Caco-2 (cell line): ENCODE data around the gene GIT2. TPM values are rescaled to one million over a fixed set of nuclear protein-coding genes. Genes with fewer than 3 reads are reported as not detected.

Experiments
- BruUV-seq: library from RNA; stranded (reverse); fragments of 400-500 nt; replicated peaks from 2 replicates; lab custom pipeline; 2021; lab: Mats Ljungman, UMichigan
- CTCF ChIA-PET: fragments of 300-600 bp; sonication (Branson Sonifier 250); formaldehyde crosslinking; loops from one replicate; lab custom pipeline; 2022; ENCODE audit warnings: antibody characterized with exemption; lab: Charles Lee
- POLR2A ChIA-PET: fragments of 300-600 bp; sonication (Branson Sonifier 250); formaldehyde crosslinking; loops from one replicate; lab custom pipeline; 2022; ENCODE audit warnings: antibody characterized with exemption; lab: Charles Lee
- DNase-seq, 2 experiments: peaks; one replicate each; pipeline versions ENCODE4 v3.0.0 to v3.0.0-alpha.2; 2020 to 2022
- H3K27me3 ChIP-seq: replicated peaks from 2 replicates; pipeline ENCODE4 v1.6.0; 2011; ENCODE audit warnings: low read length; ENCODE audit not compliant: control insufficient read depth, insufficient read depth
- H3K36me3 ChIP-seq: 2 replicates; pipeline ENCODE4 v1.5.1; 2011; ENCODE audit warnings: low read length; ENCODE audit not compliant: control insufficient read depth, insufficient read depth
- H3K4me1 ChIP-seq: fragments of 250-450 bp; sonication (Bioruptor Pico); 2 replicates; pipeline ENCODE4 v1.5.1; 2020; ENCODE audit warnings: mild to moderate bottlenecking
- H3K4me3 ChIP-seq: 2 replicates; pipeline ENCODE4 v1.5.1; 2011; ENCODE audit warnings: low read depth, mild to moderate bottlenecking, control low read depth, low read length
- H3K9me3 ChIP-seq: fragments of 250-450 bp; sonication (Bioruptor Pico); 2 replicates; pipeline ENCODE4 v1.5.1; 2020; ENCODE audit warnings: mild to moderate bottlenecking, moderate library complexity
- H3K27ac Mint-ChIP-seq: one replicate; pipeline ENCODE4 v1.8.0; 2022; ENCODE audit warnings: mixed read lengths; ENCODE audit not compliant: unreplicated experiment
- H3K27me3 Mint-ChIP-seq: one replicate; pipeline ENCODE4 v1.8.0; 2022; ENCODE audit warnings: mixed read lengths; ENCODE audit not compliant: insufficient read depth, unreplicated experiment
- H3K36me3 Mint-ChIP-seq: one replicate; pipeline ENCODE4 v1.8.0; 2022; ENCODE audit warnings: mild to moderate bottlenecking, mixed read lengths; ENCODE audit not compliant: insufficient read depth, unreplicated experiment
- H3K4me1 Mint-ChIP-seq: one replicate; pipeline ENCODE4 v1.8.0; 2022; ENCODE audit warnings: low read depth, mixed read lengths; ENCODE audit not compliant: unreplicated experiment
- H3K4me3 Mint-ChIP-seq: one replicate; pipeline ENCODE4 v1.8.0; 2022; ENCODE audit warnings: mild to moderate bottlenecking, moderate library complexity, mixed read lengths; ENCODE audit not compliant: unreplicated experiment
- H3K9me3 Mint-ChIP-seq: one replicate; pipeline ENCODE4 v1.8.0; 2022; ENCODE audit warnings: mixed read lengths; ENCODE audit not compliant: unreplicated experiment
- CTCF ChIP-seq, 2 experiments: fragments of 200-600 bp in 1 of 2; IDR thresholded peaks; 1 replicate in 1 of 2; 2 replicates in 1 of 2; pipeline versions ENCODE4 v1.5.1 to v1.8.0; 2011 to 2022; ENCODE audit warnings: antibody characterized with exemption in 1 of 2, control low read depth in 1 of 2, inconsistent platforms in 1 of 2, low read depth in 1 of 2, low read length in 1 of 2, mild to moderate bottlenecking in 1 of 2, moderate library complexity in 1 of 2; ENCODE audit not compliant: insufficient read depth in 1 of 2, severe bottlenecking in 1 of 2, unreplicated experiment in 1 of 2
- intact Hi-C: fragments of 100-400 bp; cut with micrococcal nuclease; formaldehyde crosslinking; loops from one replicate; pipeline ENCODE4 v1.10.0; 2022; ENCODE audit not compliant: unreplicated experiment
- total RNA-seq: library from RNA; stranded (reverse); gene quantifications from 2 replicates; pipeline ENCODE4 v1.2.3, GENCODE V29; 2022

Gene GIT2
- total RNA-seq, 1 experiment from 2014 or later: 29.3 TPM

DNA sequence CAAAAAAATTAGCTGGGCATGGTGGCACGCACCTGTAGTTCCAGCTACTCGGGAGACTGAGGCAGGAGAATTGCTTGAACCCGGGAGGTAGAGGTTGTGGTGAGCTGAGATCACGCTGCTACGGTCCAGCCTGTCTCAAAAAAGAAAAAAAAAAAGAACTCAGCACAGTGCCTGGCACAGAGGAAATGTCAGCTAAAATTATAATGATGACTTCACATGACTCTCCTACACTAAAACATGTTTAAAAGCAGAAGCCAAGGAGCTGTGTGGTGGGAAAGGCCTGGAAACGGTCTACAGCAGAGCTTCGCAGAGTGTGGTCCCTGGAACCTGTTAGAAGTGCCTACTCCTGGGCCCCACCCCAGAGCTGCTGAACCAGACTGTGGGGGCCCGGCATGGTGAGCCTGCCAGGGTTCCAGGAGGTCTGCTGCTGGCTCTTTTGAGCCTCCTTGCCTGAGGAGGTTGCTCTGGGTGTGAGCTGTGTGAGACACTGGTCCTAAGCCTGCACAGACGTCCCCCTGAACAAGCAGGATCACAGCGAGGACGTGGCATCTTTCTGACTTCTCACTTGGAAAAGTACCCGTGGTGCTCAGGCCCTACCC, 68.0 kb downstream of the GIT2 start:
- POLR2A ChIA-PET: no interaction called here
- no peak for TF ChIP-seq CTCF (IDR thresholded peaks at IDR 0.05; ENCODE audit: insufficient read depth in 1 of 2, low read depth in 1 of 2, low read length in 1 of 2, severe bottlenecking in 1 of 2, unreplicated experiment in 1 of 2)
- no TSS peak for BruUV-seq
- Histone ChIP-seq H3K36me3 (peaks cover 2% of the 10 kb centered on the region; the same call in 1 of the 2 replicates), H3K27me3 (no peaks in the 10 kb centered on the region), H3K4me1 (peaks cover 13% of the 10 kb centered on the region), H3K4me3 (no peak overlapping the region), H3K9me3 (no peaks in the 10 kb centered on the region)
- Mint-ChIP-seq H3K27ac (no peak overlapping the region), H3K9me3 (no peaks in the 10 kb centered on the region), H3K27me3 (no peaks in the 10 kb centered on the region), H3K4me3 (no peak overlapping the region), H3K36me3 (peaks cover 16% of the 10 kb centered on the region), H3K4me1 (peaks cover 11% of the 10 kb centered on the region)
- CTCF ChIA-PET: interaction anchor here (0.7 to 1.2 kb wide), 2 partner anchors 21 to 28 kb away, joined by 3 read pairs; partner anchors contain the start of gene TCHP
- no peak for DNase-seq
- intact Hi-C loops: no loop called here

DNA sequence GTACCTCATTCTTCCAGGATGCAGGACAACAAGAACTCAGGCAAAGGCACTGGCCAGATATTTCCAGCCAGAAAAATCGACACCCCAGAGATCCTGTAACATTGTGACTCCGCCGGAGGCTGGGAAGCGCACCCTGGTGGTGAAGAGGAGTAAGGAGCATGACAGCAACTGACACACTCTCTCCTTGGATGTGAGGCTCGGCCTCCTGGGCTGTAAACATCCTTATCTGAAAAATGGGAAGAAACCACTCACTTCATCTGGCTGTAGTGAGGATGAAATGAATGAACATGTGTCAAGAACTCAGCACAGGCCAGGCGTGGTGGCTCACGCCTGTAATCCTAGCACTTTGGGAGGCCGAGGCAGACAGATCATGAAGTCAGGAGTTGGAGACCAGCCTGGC, 68.5 kb downstream of the GIT2 start:
- peak; percentile 47 to 49 for TF ChIP-seq CTCF (IDR thresholded peaks at IDR 0.05; ENCODE audit: insufficient read depth in 1 of 2, low read depth in 1 of 2, low read length in 1 of 2, severe bottlenecking in 1 of 2, unreplicated experiment in 1 of 2)
- intact Hi-C loops: loop anchor here (1.0 kb wide), 1 partner anchor 74 kb away; no protein-coding TSS in a partner anchor
- peaks cover 16% of the 10 kb centered on the region for H3K36me3 Mint-ChIP-seq
- H3K27ac Mint-ChIP-seq: no peak overlapping the region
- no TSS peak for BruUV-seq
- H3K27me3 Mint-ChIP-seq: no peaks in the 10 kb centered on the region
- no peaks in the 10 kb centered on the region for H3K9me3 ChIP-seq
- CTCF ChIA-PET: interaction anchor here (1.2 kb wide), 1 partner anchor 20 kb away, joined by 3 read pairs; no protein-coding TSS in a partner anchor
- peaks cover 11% of the 10 kb centered on the region for H3K4me1 Mint-ChIP-seq
- H3K4me3 ChIP-seq: no peak overlapping the region
- H3K36me3 ChIP-seq: peaks cover 2% of the 10 kb centered on the region; the same call in 1 of the 2 replicates
- POLR2A ChIA-PET: interaction anchor here (0.5 to 0.7 kb wide), 2 partner anchors 1657 to 1758 kb away, joined by 5 to 6 read pairs; no protein-coding TSS in a partner anchor
- H3K9me3 Mint-ChIP-seq: no peaks in the 10 kb centered on the region
- peaks cover 13% of the 10 kb centered on the region for H3K4me1 ChIP-seq
- H3K27me3 ChIP-seq: no peaks in the 10 kb centered on the region
- peak in 1 of 2 experiments; percentile 58 for DNase-seq
- H3K4me3 Mint-ChIP-seq: no peak overlapping the region

- no peak for DNase-seq
- intact Hi-C loops: loop anchor here (1.0 kb wide), 1 partner anchor 73 kb away; no protein-coding TSS in a partner anchor
- Histone ChIP-seq H3K4me1 (peaks cover 13% of the 10 kb centered on the region), H3K9me3 (no peaks in the 10 kb centered on the region), H3K36me3 (peaks cover 2% of the 10 kb centered on the region; the same call in 1 of the 2 replicates), H3K27me3 (no peaks in the 10 kb centered on the region), H3K4me3 (no peak overlapping the region)
- ChIA-PET POLR2A (interaction anchor here (0.5 to 0.7 kb wide), 2 partner anchors 1658 to 1759 kb away, joined by 5 to 6 read pairs; no protein-coding TSS in a partner anchor), CTCF (interaction anchor here (1.2 kb wide), 1 partner anchor 19 kb away, joined by 3 read pairs; no protein-coding TSS in a partner anchor)
- Mint-ChIP-seq H3K27me3 (no peaks in the 10 kb centered on the region), H3K4me1 (peaks cover 11% of the 10 kb centered on the region), H3K9me3 (no peaks in the 10 kb centered on the region), H3K4me3 (no peak overlapping the region), H3K27ac (no peak overlapping the region), H3K36me3 (peaks cover 7% of the 10 kb centered on the region)
- no peak for TF ChIP-seq CTCF (IDR thresholded peaks at IDR 0.05; ENCODE audit: insufficient read depth in 1 of 2, low read depth in 1 of 2, low read length in 1 of 2, severe bottlenecking in 1 of 2, unreplicated experiment in 1 of 2)
- no TSS peak for BruUV-seq
These were observed 69.5 kb downstream of the GIT2 start for GRCh38 chr12:109926488-109927210.
